Hepatocyte (in vitro differentiated cells): ENCODE data around the gene SPECC1.

Source experiments
- CTCF ChIP-seq: fragments of 200-600 bp; sonication (generic); IDR thresholded peaks from 2 replicates; pipeline ENCODE4 v1.5.1; 2016; ENCODE audit warnings: antibody characterized with exemption, mild to moderate bottlenecking; ENCODE audit not compliant: poor library complexity
- EZH2 ChIP-seq: fragments of 200-600 bp; sonication (generic); IDR thresholded peaks from 2 replicates; pipeline ENCODE4 v1.6.1; 2016; ENCODE audit warnings: antibody characterized with exemption, mild to moderate bottlenecking, borderline replicate concordance
- EZH2phosphoT487 ChIP-seq: fragments of 200-600 bp; sonication (generic); IDR thresholded peaks from one replicate; pipeline ENCODE4 v1.6.1; 2018; ENCODE audit warnings: antibody characterized with exemption, mild to moderate bottlenecking, low read depth, moderate library complexity; ENCODE audit not compliant: unreplicated experiment, severe bottlenecking

DNA sequence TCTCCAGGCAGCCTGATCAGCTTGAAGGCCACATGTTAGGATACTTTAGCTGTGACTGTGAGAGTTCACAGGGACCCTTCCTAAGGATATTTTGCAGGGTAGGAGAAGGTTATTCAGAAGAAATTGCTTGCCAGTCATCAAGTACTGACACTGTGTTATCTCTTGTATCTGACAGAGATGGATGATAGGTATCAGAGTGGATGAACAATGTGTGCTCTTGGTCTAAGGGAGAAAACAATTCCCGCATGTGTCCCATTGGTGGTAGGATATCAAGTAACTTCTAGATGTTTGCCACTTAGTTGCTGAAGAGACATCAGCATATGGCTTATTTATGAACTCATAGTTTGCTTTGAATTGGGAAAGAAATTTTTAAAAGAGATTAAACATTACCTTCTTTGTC lies 219.3 kb downstream of the SPECC1 start:
- TF ChIP-seq EZH2 (no peak), CTCF (no peak), EZH2phosphoT487 (no peak)
